GM18951 (cell line): ENCODE measurements around the gene DOCK1.

ENCODE experiments used
- POLR2A ChIP-seq: IDR thresholded peaks from 4 replicates; pipeline ENCODE4 v1.6.1; 2011; ENCODE audit warnings: mild to moderate bottlenecking; ENCODE audit not compliant: insufficient read length, insufficient read depth; ENCODE audit errors: extremely low read depth
- in situ Hi-C: fragments of 300-500 bp; cut with MboI; formaldehyde crosslinking; loops from one replicate; pipeline ENCODE4 v1.12.0; 2022; ENCODE audit warnings: low sequenced_read_pairs, mixed read lengths, inconsistent platforms; ENCODE audit not compliant: unreplicated experiment

DOCK1 gene

DNA sequence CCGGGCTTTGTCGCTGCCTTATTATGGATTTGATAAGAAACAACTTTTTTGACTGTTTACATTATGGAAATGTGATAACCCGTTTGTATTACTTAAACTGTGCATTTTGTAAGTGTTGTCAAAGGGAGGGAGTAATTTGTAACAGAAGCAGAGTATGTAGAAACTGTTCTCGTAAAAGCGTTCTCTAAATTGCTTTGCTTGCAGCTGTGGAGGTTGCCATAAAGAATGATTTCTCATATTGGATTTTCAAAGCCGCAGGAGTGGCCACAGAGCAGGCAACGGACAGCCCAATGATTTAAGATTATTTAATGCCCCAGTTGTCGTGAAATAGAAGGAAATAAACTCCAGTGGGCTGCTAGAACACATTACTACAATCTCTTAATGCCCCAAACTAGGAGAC lies 405.2 kb downstream of the DOCK1 start:
- TF ChIP-seq POLR2A, result no peak
- in situ Hi-C loops, result no loop called here

DNA sequence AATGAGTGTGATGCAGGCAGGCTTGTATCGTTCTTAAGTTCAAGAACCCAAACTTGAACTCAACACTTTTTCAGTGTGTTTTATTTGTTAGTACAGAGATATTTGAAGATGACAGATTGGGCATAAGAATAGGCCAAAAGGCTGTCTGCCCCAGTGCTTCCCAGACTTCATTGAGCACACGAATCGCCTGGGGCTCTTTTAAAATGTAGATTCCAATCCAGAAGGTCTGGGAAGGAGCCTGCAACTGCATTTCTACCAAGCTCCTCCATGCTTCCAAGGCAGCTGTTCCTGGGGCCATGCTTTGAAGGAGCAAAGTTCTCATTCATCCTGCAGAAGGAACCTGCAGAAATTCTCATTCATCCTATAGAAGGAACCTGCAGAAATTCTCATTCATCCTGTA lies 405.7 kb downstream of the DOCK1 start:
- in situ Hi-C loops, result no loop called here
- TF ChIP-seq POLR2A, result no peak

GRCh38 chr10:127313996-127314700 lies 408.9 kb downstream of the DOCK1 start:
- no peak for TF ChIP-seq POLR2A
- in situ Hi-C loops, result no loop called here

GRCh38 chr10:127314797-127315196 lies 409.6 kb downstream of the DOCK1 start:
- in situ Hi-C loops, result no loop called here
- no peak for TF ChIP-seq POLR2A

DNA sequence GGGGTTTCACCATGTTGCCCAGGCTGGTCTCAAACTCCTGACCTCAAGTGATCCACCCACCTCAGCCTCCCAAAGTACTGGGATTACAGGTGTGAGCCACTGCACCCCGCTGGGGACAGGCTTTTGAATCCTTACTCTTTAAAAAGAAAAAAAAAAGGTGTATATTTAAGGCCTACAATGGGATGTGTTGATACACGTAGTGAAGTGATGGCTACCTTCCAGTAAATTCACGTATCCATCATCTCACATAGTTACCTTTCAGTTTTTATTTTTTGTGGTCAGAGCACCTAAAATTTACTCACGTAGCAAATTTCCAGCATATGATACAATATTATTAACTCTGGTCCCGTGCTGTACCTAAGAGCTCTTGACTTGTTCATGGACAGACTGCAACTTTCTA lies 410.7 kb downstream of the DOCK1 start:
- in situ Hi-C loops, result no loop called here
- TF ChIP-seq POLR2A, result no peak

DNA sequence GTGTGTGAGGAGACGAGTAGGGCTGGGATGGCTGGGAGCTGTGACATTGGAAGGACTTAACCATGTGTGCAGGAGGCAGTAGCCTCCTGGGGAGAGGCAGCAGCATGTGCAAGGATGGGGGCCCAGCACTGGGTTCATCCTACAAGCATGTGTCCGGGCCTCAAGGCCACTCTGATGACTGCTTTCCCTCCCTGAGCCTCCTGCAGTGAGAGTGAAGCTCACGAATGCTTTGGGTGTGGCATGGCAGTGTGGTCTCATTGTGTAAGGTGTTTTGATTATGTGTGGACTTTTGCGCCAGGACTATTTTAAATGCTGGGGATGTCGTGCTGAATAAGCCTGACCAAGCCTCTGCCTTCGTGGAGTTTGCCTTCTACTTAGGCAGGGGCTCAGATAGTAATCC lies 413.2 kb downstream of the DOCK1 start:
- TF ChIP-seq POLR2A, result no peak

DNA sequence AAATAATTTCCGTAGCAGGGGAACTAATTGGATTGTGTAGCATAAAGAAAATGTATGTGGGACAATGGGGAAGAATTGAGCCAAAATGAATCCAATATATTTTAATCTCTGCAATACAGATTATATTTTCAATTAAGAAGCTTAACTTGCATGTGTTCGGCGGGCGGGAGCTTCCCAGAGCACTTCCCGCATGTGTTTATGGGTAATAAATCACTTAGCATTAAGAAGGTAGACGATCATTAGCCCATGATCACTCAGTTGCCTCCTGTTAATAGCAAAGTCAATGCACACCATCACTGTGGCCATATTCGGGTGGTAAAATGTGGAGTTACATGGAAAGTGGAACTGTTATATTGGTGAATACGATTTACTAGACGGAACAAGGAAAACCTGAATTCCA lies 414.0 kb downstream of the DOCK1 start:
- TF ChIP-seq POLR2A, result no peak

More for the DNA sequence above, 413.2 kb downstream of the DOCK1 start:
- in situ Hi-C loops, result no loop called here

GRCh38 chr10:127319691-127320090 lies 414.5 kb downstream of the DOCK1 start:
- in situ Hi-C loops, result no loop called here
- TF ChIP-seq POLR2A, result no peak

More for the DNA sequence above, 414.0 kb downstream of the DOCK1 start:
- in situ Hi-C loops, result no loop called here

GRCh38 chr10:127320176-127320575 lies 414.9 kb downstream of the DOCK1 start:
- no peak for TF ChIP-seq POLR2A
- in situ Hi-C loops, result no loop called here

DNA sequence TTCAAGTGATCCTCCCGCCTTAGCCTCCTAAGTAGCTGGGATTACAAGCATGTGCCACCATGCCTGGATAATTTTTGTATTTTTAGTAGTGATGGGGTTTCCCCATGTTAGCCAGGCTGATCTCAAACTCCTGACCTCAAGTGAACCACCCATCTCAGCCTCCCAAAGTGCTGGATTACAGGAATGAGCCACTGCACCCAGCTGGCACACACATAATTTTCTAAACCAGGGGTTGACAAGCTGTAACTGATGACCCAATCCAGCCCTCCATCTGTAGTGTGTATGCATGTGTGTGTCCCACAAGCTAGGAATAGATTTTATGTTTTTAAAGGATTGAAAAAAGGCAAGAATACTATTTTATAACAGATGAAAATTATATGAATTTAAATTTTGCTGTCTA lies 417.1 kb downstream of the DOCK1 start:
- no peak for TF ChIP-seq POLR2A

DNA sequence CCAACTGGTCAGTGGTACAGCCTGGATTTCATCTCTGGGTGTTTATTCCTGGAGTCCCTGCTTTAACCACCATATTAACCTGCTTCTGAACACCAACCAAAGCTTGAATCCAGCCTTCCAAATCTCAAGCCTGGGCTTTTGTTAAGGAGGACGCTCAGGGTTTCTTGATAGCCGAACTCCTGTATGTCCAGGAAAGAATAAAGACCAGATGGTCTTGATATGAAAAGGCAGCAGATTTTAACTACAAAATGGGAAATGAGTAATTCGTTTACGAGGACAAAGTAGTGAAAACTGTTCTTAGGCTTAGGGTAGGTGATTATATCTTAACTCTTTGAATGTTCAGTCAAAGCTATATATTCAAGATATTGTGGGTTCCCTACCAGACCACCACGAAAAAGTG lies 420.3 kb downstream of the DOCK1 start:
- in situ Hi-C loops, result no loop called here
- TF ChIP-seq POLR2A, result no peak

More for the DNA sequence above, 417.1 kb downstream of the DOCK1 start:
- in situ Hi-C loops, result no loop called here

DNA sequence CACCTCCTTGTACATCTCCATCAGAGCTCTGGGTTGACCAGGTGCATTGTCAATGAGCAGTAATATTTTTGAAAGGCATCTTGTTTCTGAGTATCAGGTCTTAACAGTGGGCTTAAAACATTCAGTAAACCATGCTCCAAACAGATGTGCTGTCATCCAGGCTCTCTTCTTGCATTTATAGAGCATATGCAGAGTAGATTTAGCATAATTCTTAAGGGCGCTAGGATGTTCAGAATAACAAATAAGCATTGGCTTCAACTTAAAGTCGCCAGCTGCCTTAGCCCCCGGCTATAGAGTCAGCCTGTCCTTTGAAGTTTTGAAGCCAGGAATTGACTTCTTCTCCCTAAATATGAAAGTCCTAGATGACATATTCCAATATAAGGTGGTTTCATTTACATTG lies 421.7 kb downstream of the DOCK1 start:
- in situ Hi-C loops, result no loop called here
- no peak for TF ChIP-seq POLR2A

DNA sequence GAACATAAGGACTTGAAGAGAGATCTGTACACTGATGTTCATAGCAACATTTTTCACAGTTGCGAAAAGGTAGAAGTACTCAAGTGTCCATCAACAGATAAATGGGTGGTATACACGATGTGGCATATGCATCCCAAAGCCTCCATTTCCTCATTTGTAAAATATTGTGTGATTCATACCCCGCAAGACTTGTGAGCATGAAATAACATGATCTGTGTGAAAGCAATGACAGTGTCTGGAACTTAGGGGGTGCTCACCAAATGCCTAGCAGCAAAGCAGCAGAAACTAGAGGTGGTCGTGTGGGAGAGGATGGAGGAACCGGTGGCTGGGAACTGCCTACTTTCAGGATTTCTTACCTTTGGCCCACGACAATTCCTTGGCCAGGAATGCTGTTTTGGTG lies 426.5 kb downstream of the DOCK1 start:
- in situ Hi-C loops, result no loop called here
- TF ChIP-seq POLR2A, result no peak

DNA sequence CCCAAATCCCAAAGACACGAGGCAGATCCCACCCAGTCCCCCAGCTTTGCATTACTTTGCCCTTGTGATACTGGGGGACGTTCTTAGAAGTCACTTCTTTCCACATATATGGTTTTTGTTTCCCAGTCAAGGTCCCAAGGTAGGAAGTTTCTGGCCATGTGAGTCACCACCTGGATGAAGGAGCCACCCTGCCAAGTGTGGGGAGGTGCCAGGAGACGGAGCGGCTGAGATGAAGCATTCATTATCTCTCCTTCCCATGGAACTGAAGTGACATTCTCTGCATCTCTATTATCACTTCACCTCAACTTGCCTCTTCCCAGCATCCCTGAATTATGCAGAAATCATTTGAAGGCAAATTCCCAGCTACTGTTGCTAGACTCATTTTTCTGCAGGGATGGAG lies 427.4 kb downstream of the DOCK1 start:
- in situ Hi-C loops, result no loop called here

GRCh38 chr10:127337801-127338200 lies 432.6 kb downstream of the DOCK1 start:
- in situ Hi-C loops, result no loop called here

More for the DNA sequence above, 427.4 kb downstream of the DOCK1 start:
- TF ChIP-seq POLR2A, result no peak

More at GRCh38 chr10:127337801-127338200, 432.6 kb downstream of the DOCK1 start:
- no peak for TF ChIP-seq POLR2A
